A549 (cell line): ENCODE data around the gene CARMIL1. TPM values are rescaled to one million over a fixed set of nuclear protein-coding genes. Genes with fewer than 3 reads are reported as not detected.

Experiments used
- ATAC-seq, 2 experiments: fragments of 200-7000 bp in 1 of 2; fragments of >200 bp in 1 of 2; cut with Nextera tagmentation in 1 of 2; cut with Tn5 transposase in 1 of 2; 3 replicates each; pipeline versions ENCODE4 v1.8.0 to v1.9.1; 2018 to 2020; ENCODE audit warnings: mild to moderate bottlenecking in 1 of 2, moderate library complexity in 1 of 2
- CTCF ChIA-PET: fragments of 300-600 bp; sonication (Branson Sonifier 250); formaldehyde crosslinking; extraction: SDS; loops from one replicate; lab custom pipeline; 2021; ENCODE audit warnings: antibody characterized with exemption, inconsistent platforms; lab: Yijun Ruan, JAX
- POLR2A ChIA-PET: fragments of 350-600 bp; formaldehyde crosslinking; extraction: SDS; loops from one replicate; lab custom pipeline; 2021; ENCODE audit warnings: antibody characterized with exemption, inconsistent platforms; lab: Yijun Ruan, JAX
- DNase-seq, 2 experiments: peaks; one replicate each; pipeline versions ENCODE4 v3.0.0 to v3.0.0-alpha.2; 2011 to 2016; ENCODE audit warnings: low read depth in 1 of 2, low spot score in 1 of 2
- FAIRE-seq: peaks from 2 replicates; lab custom pipeline; 2011; peaks lifted over from hg19 to GRCh38; lab: Jason Lieb, UNC
- H3K27ac ChIP-seq, 2 experiments: fragments of >200 bp; sonication (Bioruptor Twin); formaldehyde crosslinking; 3 replicates each; pipeline ENCODE4 v1.5.1; 2016 to 2017
- H3K4me1 ChIP-seq: fragments of >200 bp; sonication (Bioruptor Twin); formaldehyde crosslinking; 3 replicates; pipeline ENCODE4 v1.6.1; 2016
- H3K4me2 ChIP-seq: fragments of >200 bp; sonication (Bioruptor Twin); formaldehyde crosslinking; 3 replicates; pipeline ENCODE4 v1.6.1; 2016
- H3K4me3 ChIP-seq: fragments of >200 bp; sonication (Bioruptor Twin); formaldehyde crosslinking; 3 replicates; pipeline ENCODE4 v1.5.1; 2016
- H3K9me3 ChIP-seq: fragments of >200 bp; sonication (Bioruptor Twin); formaldehyde crosslinking; 3 replicates; pipeline ENCODE4 v1.6.1; 2016
- ATOH8 ChIP-seq: fragments of 250-450 bp; sonication (Bioruptor Pico); IDR thresholded peaks from 2 replicates; pipeline ENCODE4 v1.5.0; 2020; ENCODE audit warnings: low read depth, mild to moderate bottlenecking, moderate library complexity
- CBX2 ChIP-seq: fragments of 200-600 bp; sonication (generic); IDR thresholded peaks from 2 replicates; pipeline ENCODE4 v1.6.1; 2016; ENCODE audit warnings: low read depth, mild to moderate bottlenecking, borderline replicate concordance
- E2F6 ChIP-seq: IDR thresholded peaks from 2 replicates; pipeline ENCODE4 v1.6.1; 2012; ENCODE audit warnings: low read depth, borderline replicate concordance
- EHMT2 ChIP-seq: fragments of 200-600 bp; sonication (generic); IDR thresholded peaks from 2 replicates; pipeline ENCODE4 v1.6.1; 2016; ENCODE audit warnings: antibody characterized with exemption, low read depth, mild to moderate bottlenecking, moderate library complexity
- FOSB ChIP-seq: fragments of 250-450 bp; sonication (Bioruptor Pico); IDR thresholded peaks from 2 replicates; pipeline ENCODE4 v1.5.0; 2020; ENCODE audit warnings: mild to moderate bottlenecking, moderate library complexity
- FOXS1 ChIP-seq: fragments of 250-450 bp; sonication (Bioruptor Pico); IDR thresholded peaks from 2 replicates; pipeline ENCODE4 v1.5.0; 2020; ENCODE audit warnings: mild to moderate bottlenecking, moderate library complexity
- GATA3 ChIP-seq: IDR thresholded peaks from 2 replicates; pipeline ENCODE4 v1.6.1; 2012; ENCODE audit warnings: borderline replicate concordance
- HMGXB4 ChIP-seq: fragments of 250-450 bp; sonication (Bioruptor Pico); IDR thresholded peaks from 2 replicates; pipeline ENCODE4 v1.5.0; 2021; ENCODE audit warnings: mild to moderate bottlenecking, moderate library complexity, borderline replicate concordance
- HOXB13 ChIP-seq: fragments of 250-450 bp; sonication (Bioruptor Pico); IDR thresholded peaks from 2 replicates; pipeline ENCODE4 v1.5.0; 2020; ENCODE audit warnings: low read depth, mild to moderate bottlenecking, moderate library complexity
- JUNB ChIP-seq: fragments of >200 bp; sonication (Bioruptor Twin); formaldehyde crosslinking; IDR thresholded peaks from 2 replicates; pipeline ENCODE4 v1.6.1; 2016
- KDM5A ChIP-seq: fragments of 200-600 bp; sonication (generic); IDR thresholded peaks from 2 replicates; pipeline ENCODE4 v1.6.1; 2016; ENCODE audit warnings: antibody characterized with exemption, mild to moderate bottlenecking
- MAX ChIP-seq: IDR thresholded peaks from 2 replicates; pipeline ENCODE4 v1.6.1; 2012
- NPAS2 ChIP-seq: fragments of 250-450 bp; sonication (Bioruptor Pico); IDR thresholded peaks from 2 replicates; pipeline ENCODE4 v1.8.0; 2022; ENCODE audit warnings: mild to moderate bottlenecking, moderate library complexity, borderline replicate concordance
- RAD21 ChIP-seq, 2 experiments: fragments of >200 bp in 1 of 2; sonication (Bioruptor Twin) in 1 of 2; formaldehyde crosslinking in 1 of 2; IDR thresholded peaks in 1 of 2; conservative IDR thresholded peaks in 1 of 2; 2 replicates in 1 of 2; 3 replicates in 1 of 2; pipeline ENCODE4 v1.6.1; 2012 to 2018; ENCODE audit warnings: inconsistent platforms in 1 of 2
- RCOR1 ChIP-seq: fragments of 150-350 bp; IDR thresholded peaks from 2 replicates; pipeline ENCODE4 v1.6.1; 2014; ENCODE audit warnings: antibody characterized with exemption, low read length, low read depth
- RFX5 ChIP-seq: fragments of 450-650 bp; IDR thresholded peaks from 2 replicates; pipeline ENCODE4 v1.7.1; 2014; ENCODE audit warnings: antibody characterized with exemption, mild to moderate bottlenecking, moderate library complexity
- USF2 ChIP-seq: fragments of 450-650 bp; IDR thresholded peaks from 2 replicates; pipeline ENCODE4 v1.6.1; 2014; ENCODE audit warnings: antibody characterized with exemption
- ZFP36 ChIP-seq: fragments of 450-650 bp; IDR thresholded peaks from 2 replicates; pipeline ENCODE4 v1.6.1; 2014; ENCODE audit warnings: borderline replicate concordance; ENCODE audit not compliant: partially characterized antibody
- WGBS: methylation state at CpG from one replicate; pipeline ENCODE4 v1.1.6; 2017; ENCODE audit errors: missing lambda C conversion rate; 5-methylcytosine and 5-hydroxymethylcytosine counted together
- polyA plus RNA-seq, 4 experiments: library from polyadenylated mRNA; depleted of rRNA in 3 of 4; stranded (reverse); fragments of >200 nt; fragmentation: RNase III in 1 of 4; extraction: RNeasy Plus Mini Kit Qiagen cat#74134 plus additional on column Dnase treatment in 1 of 4; gene quantifications; 2 replicates in 3 of 4; 3 replicates in 1 of 4; pipeline ENCODE4 v1.2.3, GENCODE V29; 2011 to 2017

The CARMIL1 gene
- polyA plus RNA-seq, 2 of the 4 experiments (the other 2 are of a cell fraction): 11.5 to 11.8 TPM

GRCh38 chr6:25352285-25352684, 73.1 kb downstream of the CARMIL1 start:
- ChIA-PET CTCF (interaction anchor here (0.6 to 1.6 kb wide), 4 partner anchors 21 to 495 kb away, joined by 3 to 4 read pairs (median 4); no protein-coding TSS in a partner anchor), POLR2A (interaction anchor here (0.7 kb wide), 1 partner anchor 121 kb away, joined by 3 read pairs; no protein-coding TSS in a partner anchor)
- 93% methylated on average over 2 of the region's 2 CpGs for WGBS
- no peaks in the 10 kb centered on the region for H3K4me1 ChIP-seq
- H3K9me3 ChIP-seq: no peaks in the 10 kb centered on the region
- TF ChIP-seq NPAS2 (no peak), KDM5A (no peak)
- no peak for DNase-seq
- no peak overlapping the region for H3K27ac ChIP-seq
- no peak overlapping the region for H3K4me2 ChIP-seq
- no peak for ATAC-seq
- H3K4me3 ChIP-seq: no peak overlapping the region
- FAIRE-seq: no peak

- Histone ChIP-seq H3K4me3 (no peak overlapping the region), H3K4me2 (no peak overlapping the region), H3K9me3 (no peaks in the 10 kb centered on the region), H3K27ac (no peak overlapping the region), H3K4me1 (peaks cover 4% of the 10 kb centered on the region)
- no peak for DNase-seq
- no peak for ATAC-seq
- no peak for TF ChIP-seq HOXB13 (CRISPR knock-in tag)
- TF ChIP-seq CBX2: no peak
- TF ChIP-seq RCOR1: no peak
- TF ChIP-seq ZFP36: no peak
- no peak for TF ChIP-seq HMGXB4
- no peak for TF ChIP-seq FOSB (CRISPR knock-in tag)
- TF ChIP-seq RFX5: no peak
- no peak for TF ChIP-seq RAD21 (conservative IDR thresholded peaks at IDR 0.05 in 1 of 2, IDR thresholded peaks at IDR 0.05 in 1 of 2)
- TF ChIP-seq EHMT2: no peak
- no peak for TF ChIP-seq E2F6
- TF ChIP-seq JUNB: no peak
- no peak for TF ChIP-seq USF2
- no peak for TF ChIP-seq MAX
- no peak for TF ChIP-seq FOXS1 (CRISPR knock-in tag)
- TF ChIP-seq GATA3: no peak
- no peak for TF ChIP-seq ATOH8 (CRISPR knock-in tag)
- 91% methylated on average over 5 of the region's 5 CpGs for WGBS
- POLR2A ChIA-PET: no interaction called here
- no peak for FAIRE-seq
- CTCF ChIA-PET: interaction anchor here (1.4 to 2.9 kb wide), 3 partner anchors 8 to 75 kb away, joined by 5 to 10 read pairs (median 8); partner anchors contain the start of gene CARMIL1
These were observed 75.1 kb downstream of the CARMIL1 start for GRCh38 chr6:25354078-25354932.
